PFSK-1 (cell line): ENCODE results near the gene KDM2A.

Source experiments
- FOXP2 ChIP-seq: optimal IDR thresholded peaks from 2 replicates; pipeline ENCODE3; 2011; ENCODE audit warnings: borderline replicate concordance, control low read depth, inconsistent platforms; ENCODE audit not compliant: insufficient read depth; ENCODE audit errors: extremely low read length, extremely low read depth
- POLR2AphosphoS5 ChIP-seq: IDR thresholded peaks from 2 replicates; pipeline ENCODE4 v1.6.1; 2012; ENCODE audit warnings: low read depth, mild to moderate bottlenecking, control low read depth, low read length, moderate library complexity
- REST ChIP-seq, 2 experiments: IDR thresholded peaks; 2 replicates each; pipeline versions ENCODE4 v1.6.1 to v1.8.0; 2011 to 2012; ENCODE audit warnings: low read depth in 2 of 2, low read length in 2 of 2, control low read depth in 1 of 2, inconsistent platforms in 1 of 2, mild to moderate bottlenecking in 1 of 2, moderate library complexity in 1 of 2; ENCODE audit not compliant: insufficient read depth in 1 of 2
- SIN3A ChIP-seq: IDR thresholded peaks from 2 replicates; pipeline ENCODE4 v1.6.1; 2012; ENCODE audit warnings: mild to moderate bottlenecking, low read length, moderate library complexity, borderline replicate concordance; ENCODE audit not compliant: insufficient read depth
- TAF1 ChIP-seq: IDR thresholded peaks from 2 replicates; pipeline ENCODE4 v1.6.1; 2012; ENCODE audit warnings: low read length, control low read depth, borderline replicate concordance; ENCODE audit not compliant: insufficient read depth

KDM2A gene

GRCh38 chr11:67276781-67277230 is 157.7 kb downstream of the KDM2A start:
- TF ChIP-seq TAF1 (no peak), SIN3A (no peak), FOXP2 (peak; percentile 39)

- TF ChIP-seq SIN3A = peak; percentile 87; the same call in 1 of the 2 replicates
- TF ChIP-seq TAF1 = no peak
- TF ChIP-seq FOXP2 = peak; percentile 62
- peak; percentile 15; the same call in 1 of the 2 replicates for TF ChIP-seq POLR2AphosphoS5
- 0 out of 4 replicates have a peak, but pooled peaks of 1 of the 2 experiments have one; percentile 42 for TF ChIP-seq REST (IDR thresholded peaks at IDR 0.05; ENCODE audit: insufficient read depth in 1 of 2, low read depth in 2 of 2, low read length in 2 of 2)
Observed at GRCh38 chr11:67277231-67277961, 158.3 kb downstream of the KDM2A start.

- TF ChIP-seq SIN3A (no peak), POLR2AphosphoS5 (no peak), FOXP2 (no peak), TAF1 (no peak), REST (IDR thresholded peaks at IDR 0.05; ENCODE audit: insufficient read depth in 1 of 2, low read depth in 2 of 2, low read length in 2 of 2) (no peak)
Observed at GRCh38 chr11:67278135-67278938, 159.3 kb downstream of the KDM2A start.

- no peak for TF ChIP-seq POLR2AphosphoS5
- TF ChIP-seq FOXP2 = no peak
- no peak for TF ChIP-seq SIN3A
Observed at GRCh38 chr11:67278939-67279588, 160.0 kb downstream of the KDM2A start.

- TF ChIP-seq SIN3A = no peak
- TF ChIP-seq FOXP2 = no peak
- TF ChIP-seq POLR2AphosphoS5 = no peak
- no peak for TF ChIP-seq TAF1
- TF ChIP-seq REST (IDR thresholded peaks at IDR 0.05; ENCODE audit: insufficient read depth in 1 of 2, low read depth in 2 of 2, low read length in 2 of 2) = no peak
Observed at GRCh38 chr11:67279589-67280340, 160.7 kb downstream of the KDM2A start.
